ENCODE measurements around the gene FBXO17.

DNA sequence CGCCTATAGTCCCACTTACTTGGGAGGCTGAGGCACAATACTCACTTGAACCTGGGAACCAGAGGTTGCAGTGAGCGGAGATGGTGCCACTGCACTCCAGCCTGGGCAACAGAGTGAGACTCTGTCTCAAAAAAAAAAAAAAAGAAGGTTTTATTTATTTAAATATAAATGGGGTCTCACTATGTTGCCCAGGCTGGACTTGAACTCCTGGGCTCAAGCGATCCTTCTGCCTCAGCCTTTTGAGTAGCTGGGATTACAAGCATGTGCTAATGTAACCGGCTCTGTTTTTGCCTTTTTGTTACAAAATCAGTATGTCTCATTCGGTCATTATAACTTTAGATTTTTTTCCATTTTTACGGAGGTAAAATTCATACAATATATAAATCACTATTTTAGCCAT, 32.6 kb upstream of the FBXO17 start:
- TF ChIP-seq, protein P1, sequence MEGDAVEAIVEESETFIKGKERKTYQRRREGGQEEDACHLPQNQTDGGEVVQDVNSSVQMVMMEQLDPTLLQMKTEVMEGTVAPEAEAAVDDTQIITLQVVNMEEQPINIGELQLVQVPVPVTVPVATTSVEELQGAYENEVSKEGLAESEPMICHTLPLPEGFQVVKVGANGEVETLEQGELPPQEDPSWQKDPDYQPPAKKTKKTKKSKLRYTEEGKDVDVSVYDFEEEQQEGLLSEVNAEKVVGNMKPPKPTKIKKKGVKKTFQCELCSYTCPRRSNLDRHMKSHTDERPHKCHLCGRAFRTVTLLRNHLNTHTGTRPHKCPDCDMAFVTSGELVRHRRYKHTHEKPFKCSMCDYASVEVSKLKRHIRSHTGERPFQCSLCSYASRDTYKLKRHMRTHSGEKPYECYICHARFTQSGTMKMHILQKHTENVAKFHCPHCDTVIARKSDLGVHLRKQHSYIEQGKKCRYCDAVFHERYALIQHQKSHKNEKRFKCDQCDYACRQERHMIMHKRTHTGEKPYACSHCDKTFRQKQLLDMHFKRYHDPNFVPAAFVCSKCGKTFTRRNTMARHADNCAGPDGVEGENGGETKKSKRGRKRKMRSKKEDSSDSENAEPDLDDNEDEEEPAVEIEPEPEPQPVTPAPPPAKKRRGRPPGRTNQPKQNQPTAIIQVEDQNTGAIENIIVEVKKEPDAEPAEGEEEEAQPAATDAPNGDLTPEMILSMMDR (IDR thresholded peaks at IDR 0.05) = no peak
- TF ChIP-seq POLR2A (IDR thresholded peaks at IDR 0.05) = no peak
